Stomach (tissue), 4 donors: ENCODE measurements around the gene PVR.

Source experiments
- EP300 ChIP-seq: sonication (generic); formaldehyde crosslinking; IDR thresholded peaks from one replicate; pipeline ENCODE4 v1.6.1; 2017; ENCODE audit warnings: antibody characterized with exemption
- TF ChIP-seq, protein P1 (sequence below), 7 experiments: fragments of 450-650 bp in 4 of 7; fragments of 200-600 bp in 3 of 7; sonication (generic) in 3 of 7; IDR thresholded peaks; one replicate each; pipeline ENCODE4 v1.5.1; 2016 to 2019; ENCODE audit warnings: antibody characterized with exemption in 7 of 7, control low read depth in 2 of 7, mild to moderate bottlenecking in 1 of 7

DNA sequence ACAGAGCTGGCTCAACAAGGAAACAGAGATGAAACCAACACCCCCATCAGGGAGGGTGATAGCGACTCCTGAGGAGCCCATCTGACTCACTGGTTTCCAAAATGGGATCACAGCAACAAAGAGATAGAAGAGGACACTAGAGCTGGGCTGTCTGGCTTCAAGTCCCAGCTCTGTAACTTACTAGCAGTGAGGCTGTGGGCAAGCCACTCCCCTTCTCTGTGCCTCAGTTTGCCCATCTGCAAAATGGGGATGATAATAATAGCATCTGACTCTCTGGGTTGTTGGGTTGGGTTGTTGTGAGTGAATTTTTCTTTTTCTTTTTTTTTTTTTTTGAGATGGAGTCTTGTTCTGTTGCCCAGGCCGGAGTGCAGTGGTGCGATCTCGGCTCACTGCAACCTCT, 16.1 kb upstream of the PVR start:
- TF ChIP-seq, protein P1, sequence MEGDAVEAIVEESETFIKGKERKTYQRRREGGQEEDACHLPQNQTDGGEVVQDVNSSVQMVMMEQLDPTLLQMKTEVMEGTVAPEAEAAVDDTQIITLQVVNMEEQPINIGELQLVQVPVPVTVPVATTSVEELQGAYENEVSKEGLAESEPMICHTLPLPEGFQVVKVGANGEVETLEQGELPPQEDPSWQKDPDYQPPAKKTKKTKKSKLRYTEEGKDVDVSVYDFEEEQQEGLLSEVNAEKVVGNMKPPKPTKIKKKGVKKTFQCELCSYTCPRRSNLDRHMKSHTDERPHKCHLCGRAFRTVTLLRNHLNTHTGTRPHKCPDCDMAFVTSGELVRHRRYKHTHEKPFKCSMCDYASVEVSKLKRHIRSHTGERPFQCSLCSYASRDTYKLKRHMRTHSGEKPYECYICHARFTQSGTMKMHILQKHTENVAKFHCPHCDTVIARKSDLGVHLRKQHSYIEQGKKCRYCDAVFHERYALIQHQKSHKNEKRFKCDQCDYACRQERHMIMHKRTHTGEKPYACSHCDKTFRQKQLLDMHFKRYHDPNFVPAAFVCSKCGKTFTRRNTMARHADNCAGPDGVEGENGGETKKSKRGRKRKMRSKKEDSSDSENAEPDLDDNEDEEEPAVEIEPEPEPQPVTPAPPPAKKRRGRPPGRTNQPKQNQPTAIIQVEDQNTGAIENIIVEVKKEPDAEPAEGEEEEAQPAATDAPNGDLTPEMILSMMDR (IDR thresholded peaks at IDR 0.05) = no peak
- no peak for TF ChIP-seq EP300
